Measurements from ENCODE around the gene RALB.

RALB gene

GRCh38 chr2:120244656-120245519, 7.8 kb upstream of the RALB start:
- TF ChIP-seq GATA3 (IDR thresholded peaks at IDR 0.05; ENCODE audit: low read depth, low read length): no peak
- no peak for TF ChIP-seq GATA2 (IDR thresholded peaks at IDR 0.05; ENCODE audit: low read depth, low read length)

DNA sequence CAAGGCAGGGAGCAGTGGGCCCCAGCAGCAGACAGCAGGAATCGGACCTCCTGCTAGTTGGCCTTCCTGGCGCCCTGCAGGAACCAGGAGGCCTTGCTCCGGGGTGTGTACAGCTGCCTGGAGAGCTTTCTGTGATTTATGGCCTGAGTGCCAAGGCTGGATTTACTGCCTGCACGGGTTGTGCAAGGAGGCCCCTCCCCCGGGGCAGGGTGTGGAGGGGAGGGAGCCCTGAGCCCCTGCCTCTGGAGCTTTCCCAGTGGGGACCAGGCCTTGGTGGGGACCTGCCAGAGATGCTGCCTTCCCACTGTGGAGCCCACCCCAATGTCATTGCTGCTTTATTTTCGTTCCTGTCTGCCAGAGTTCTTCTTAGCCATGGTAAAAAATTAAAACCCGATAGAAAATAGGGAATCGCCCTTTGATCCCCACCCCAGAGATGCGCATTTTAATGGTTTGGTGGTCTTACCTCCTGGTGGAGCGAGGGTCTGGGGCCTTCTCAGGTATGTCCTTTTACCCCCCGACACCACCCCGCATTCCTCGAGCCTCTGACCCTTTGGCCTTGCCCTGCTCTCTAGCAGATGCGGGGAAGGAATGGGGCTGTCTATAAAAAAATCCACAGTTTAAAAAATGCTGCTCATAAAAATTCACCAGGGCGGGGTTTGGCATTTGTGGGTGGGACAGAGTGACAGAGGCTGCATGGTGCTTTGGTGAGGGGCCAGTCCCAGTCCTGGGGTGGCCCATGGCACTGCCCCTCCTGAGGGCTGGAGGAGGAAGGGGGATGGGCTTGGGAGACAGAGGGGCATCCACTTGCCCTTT, 6.9 kb upstream of the RALB start:
- no peak for TF ChIP-seq GATA2 (IDR thresholded peaks at IDR 0.05; ENCODE audit: low read depth, low read length)
- no peak for TF ChIP-seq GATA3 (IDR thresholded peaks at IDR 0.05; ENCODE audit: low read depth, low read length)

DNA sequence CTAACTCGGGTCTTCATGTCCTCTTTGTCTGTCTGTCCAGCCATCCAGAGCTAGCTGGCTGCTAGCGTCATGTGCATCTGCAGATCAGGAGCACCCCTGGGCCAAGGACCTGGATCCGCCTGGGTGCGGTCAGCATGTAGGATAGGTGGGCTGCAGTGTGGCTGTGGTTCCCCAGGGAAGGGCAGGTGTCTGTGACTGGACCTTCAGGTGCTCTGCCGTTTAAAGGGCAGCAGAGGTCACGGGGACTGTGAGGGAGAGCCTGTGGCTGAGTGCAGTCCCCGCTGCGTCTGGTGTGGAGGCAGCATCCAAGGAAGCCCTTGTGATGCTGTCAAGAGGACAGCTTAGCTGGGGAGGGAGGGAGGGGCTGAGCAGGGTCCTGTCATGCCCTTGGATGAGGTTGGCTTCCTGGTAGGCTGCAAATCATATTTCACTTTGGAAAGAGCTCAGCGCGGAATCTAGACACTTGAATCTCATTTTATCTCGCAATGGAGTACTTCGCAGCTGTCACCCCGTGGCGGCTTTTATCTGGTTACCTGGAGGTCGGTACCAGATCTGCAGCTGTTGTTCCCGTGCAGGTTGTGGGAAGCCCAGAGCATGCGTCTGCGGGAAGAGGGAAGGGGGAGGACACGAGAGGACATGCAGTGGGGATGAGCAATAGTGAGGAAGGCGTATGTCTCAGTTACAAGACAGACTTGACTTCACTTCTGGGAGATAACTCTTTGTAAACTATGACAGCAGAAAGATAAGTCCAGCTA, 5.9 kb upstream of the RALB start:
- no peak for TF ChIP-seq GATA3 (IDR thresholded peaks at IDR 0.05; ENCODE audit: low read depth, low read length)

GRCh38 chr2:120247851-120248250, 4.8 kb upstream of the RALB start:
- TF ChIP-seq GATA3 (IDR thresholded peaks at IDR 0.05; ENCODE audit: low read depth, low read length) (no peak), GATA2 (IDR thresholded peaks at IDR 0.05; ENCODE audit: low read depth, low read length) (no peak)

GRCh38 chr2:120250640-120251039, 2.0 kb upstream of the RALB start:
- TF ChIP-seq GATA3 (IDR thresholded peaks at IDR 0.05; ENCODE audit: low read depth, low read length) (no peak), GATA2 (IDR thresholded peaks at IDR 0.05; ENCODE audit: low read depth, low read length) (no peak)

DNA sequence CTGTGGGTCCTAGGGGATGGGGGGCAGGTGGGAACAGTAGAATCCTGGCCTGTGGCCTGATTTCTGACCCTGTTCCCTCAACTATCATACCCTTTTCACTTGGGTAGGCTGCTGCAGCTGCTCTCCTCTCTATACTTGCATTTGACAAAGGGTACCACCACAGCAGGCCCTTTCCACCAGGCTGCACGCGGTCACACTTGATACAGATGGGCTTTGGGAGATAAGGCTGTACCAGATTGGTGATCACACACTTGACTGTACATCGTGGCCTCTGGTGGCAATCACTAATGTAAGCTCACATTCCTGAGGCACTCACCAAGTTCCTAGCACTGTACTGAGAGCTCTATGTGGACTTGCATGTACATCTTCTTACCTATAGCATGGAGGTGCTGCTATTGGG, 1.6 kb upstream of the RALB start:
- TF ChIP-seq GATA3 (IDR thresholded peaks at IDR 0.05; ENCODE audit: low read depth, low read length) (no peak), GATA2 (IDR thresholded peaks at IDR 0.05; ENCODE audit: low read depth, low read length) (no peak)

DNA sequence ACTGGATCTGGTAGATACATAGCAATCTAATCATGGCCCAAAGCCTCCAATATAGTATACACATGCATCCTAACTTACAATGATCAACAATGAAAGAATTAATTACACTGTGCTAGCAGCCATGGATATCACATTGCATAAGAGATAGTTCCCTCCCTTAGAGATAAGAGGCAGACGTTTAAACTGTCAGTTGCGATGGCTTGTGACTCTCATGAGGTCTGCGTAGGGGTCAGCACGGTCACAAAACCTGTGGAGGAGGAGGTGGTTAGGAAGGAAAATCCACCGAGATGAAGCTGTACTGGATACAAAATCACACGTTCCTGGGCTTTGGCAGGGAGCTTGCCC, 800 bp upstream of the RALB start:
- TF ChIP-seq GATA3 (IDR thresholded peaks at IDR 0.05; ENCODE audit: low read depth, low read length) (no peak), GATA2 (IDR thresholded peaks at IDR 0.05; ENCODE audit: low read depth, low read length) (0 out of 2 replicates have a peak, but pooled peaks have one; percentile 15)

DNA sequence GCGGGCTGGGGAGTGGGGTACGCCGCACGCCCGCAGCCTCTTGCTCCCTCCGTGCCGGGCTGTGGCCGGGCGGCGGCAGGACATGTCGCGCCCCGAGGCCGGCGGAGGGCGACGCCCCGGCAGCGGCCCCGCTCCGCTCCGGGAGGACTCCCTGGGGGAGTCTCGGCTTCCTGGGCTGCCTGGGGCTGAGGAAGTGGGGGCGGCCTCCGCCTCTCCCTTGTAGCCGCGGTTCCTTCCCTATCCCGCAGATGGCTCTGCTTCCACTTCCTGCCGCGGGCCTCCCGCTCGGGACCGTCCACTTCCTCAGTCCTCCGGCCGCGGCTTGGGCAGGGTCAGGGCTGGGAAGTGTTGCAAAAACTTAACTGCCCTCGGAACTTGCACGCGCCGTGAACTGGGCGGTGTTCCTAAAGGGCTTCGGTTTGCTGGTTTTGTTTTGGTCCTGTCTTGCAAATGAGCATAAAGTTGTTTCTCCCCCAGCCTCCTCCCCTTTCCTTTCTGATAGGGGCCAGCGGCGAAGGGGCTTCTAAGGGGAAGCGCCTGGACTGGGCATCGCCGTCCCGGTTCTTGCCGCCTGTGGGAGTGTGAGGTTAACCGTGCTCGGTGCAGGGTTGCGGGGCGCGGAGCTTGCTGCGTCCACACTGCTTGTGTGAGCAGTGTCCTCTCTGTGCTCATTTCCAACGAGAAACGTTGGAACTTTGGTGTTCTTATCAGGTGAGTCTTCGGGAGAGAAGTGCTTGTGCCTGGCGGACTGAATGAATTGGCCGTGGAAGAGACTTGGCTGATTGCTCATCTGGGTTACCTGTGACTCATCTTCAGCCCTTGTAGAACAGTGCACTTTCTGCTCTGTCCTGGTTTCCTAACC, 600 bp downstream of the RALB start:
- TF ChIP-seq GATA2 (IDR thresholded peaks at IDR 0.05; ENCODE audit: low read depth, low read length) (no peak), GATA3 (IDR thresholded peaks at IDR 0.05; ENCODE audit: low read depth, low read length) (no peak)

DNA sequence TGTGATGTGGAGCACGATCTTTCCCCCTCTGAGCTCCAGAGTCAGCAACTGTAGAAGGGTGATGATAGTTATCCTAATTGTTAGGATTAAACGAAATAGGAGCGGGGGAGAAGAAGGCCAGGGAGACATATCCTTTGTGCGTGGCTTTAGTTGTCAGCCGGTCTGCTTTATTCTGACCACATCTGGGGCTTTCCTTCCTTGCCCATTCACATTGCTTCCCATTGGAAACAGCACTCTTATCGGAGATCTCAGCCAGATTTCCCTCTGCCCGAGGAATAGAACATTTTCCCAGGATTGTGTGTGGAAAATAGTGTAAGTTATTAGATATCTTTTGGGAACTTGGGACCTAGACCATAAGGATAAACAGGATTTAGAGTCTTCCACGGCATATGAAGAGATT, 1.5 kb downstream of the RALB start:
- TF ChIP-seq GATA3 (IDR thresholded peaks at IDR 0.05; ENCODE audit: low read depth, low read length): no peak
- TF ChIP-seq GATA2 (IDR thresholded peaks at IDR 0.05; ENCODE audit: low read depth, low read length): no peak

- TF ChIP-seq GATA2 (IDR thresholded peaks at IDR 0.05; ENCODE audit: low read depth, low read length): no peak
- no peak for TF ChIP-seq GATA3 (IDR thresholded peaks at IDR 0.05; ENCODE audit: low read depth, low read length)
Observed at GRCh38 chr2:120255071-120255470, 2.4 kb downstream of the RALB start.

DNA sequence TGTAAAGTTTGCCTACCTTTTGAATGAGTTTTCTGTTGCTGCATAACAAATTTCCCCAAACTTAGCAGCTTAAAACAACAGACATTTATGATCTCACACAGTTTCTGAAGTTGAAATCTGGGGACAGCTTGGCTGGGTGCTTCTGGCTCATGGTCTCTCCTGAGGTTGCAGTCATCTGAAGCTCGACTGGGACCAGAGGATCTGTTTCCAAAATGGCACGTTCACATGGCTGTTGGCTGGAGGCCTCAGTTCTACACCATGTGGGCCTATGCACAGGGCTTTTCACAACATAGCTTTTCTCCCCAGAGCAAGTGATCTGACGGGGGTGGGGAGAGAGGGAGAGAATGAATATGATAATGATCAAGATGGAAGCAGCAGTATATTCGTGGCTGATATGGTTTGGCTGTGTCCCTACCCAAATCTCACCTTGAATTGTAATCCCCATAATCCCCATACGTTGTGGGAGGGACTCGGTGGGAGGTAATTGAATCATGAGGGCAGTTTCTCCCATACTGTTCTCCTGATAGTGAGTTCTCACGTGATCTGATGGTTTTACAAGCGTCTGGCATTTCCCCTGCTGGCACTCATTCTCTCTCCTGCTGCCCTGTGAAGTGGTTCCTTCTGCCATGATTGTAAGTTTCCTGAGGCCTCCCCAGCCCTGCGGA, 3.5 kb downstream of the RALB start:
- TF ChIP-seq GATA3 (IDR thresholded peaks at IDR 0.05; ENCODE audit: low read depth, low read length) (no peak), GATA2 (IDR thresholded peaks at IDR 0.05; ENCODE audit: low read depth, low read length) (no peak)

- TF ChIP-seq GATA2 (IDR thresholded peaks at IDR 0.05; ENCODE audit: low read depth, low read length) (no peak), GATA3 (IDR thresholded peaks at IDR 0.05; ENCODE audit: low read depth, low read length) (no peak)
Observed at GRCh38 chr2:120256651-120257000, 4.0 kb downstream of the RALB start.

DNA sequence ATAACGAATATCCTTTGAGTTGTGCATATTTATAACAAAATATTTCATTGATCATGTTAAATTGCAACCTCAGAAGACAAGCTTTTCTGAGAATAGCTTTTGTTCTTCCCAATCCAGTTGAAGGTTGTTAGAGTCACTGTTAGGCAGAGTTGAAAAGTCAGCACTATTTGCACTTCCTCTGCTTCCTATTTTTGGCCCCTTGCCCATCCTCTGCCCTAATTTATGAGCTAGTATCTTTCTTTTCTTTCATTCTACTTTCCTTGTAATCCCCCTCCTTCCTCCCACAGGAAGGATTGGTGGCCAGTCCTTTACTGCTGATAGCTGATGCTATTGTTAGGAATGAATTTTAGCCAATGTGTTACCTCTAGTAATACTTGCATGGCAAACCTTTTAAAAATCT, 4.9 kb downstream of the RALB start:
- TF ChIP-seq GATA2 (IDR thresholded peaks at IDR 0.05; ENCODE audit: low read depth, low read length) (no peak), GATA3 (IDR thresholded peaks at IDR 0.05; ENCODE audit: low read depth, low read length) (no peak)

All from SH-SY5Y (cell line).